AG09309 (cell line): ENCODE measurements around the gene FGF21.

Experiments used
- DNase-seq: peaks from one replicate; pipeline ENCODE4 v3.0.0-alpha.2; 2010; ENCODE audit warnings: low read depth
- H3K4me3 ChIP-seq: 2 replicates; pipeline ENCODE4 v1.5.1; 2011; ENCODE audit warnings: mild to moderate bottlenecking, low read depth, low read length, moderate library complexity; ENCODE audit not compliant: control insufficient read depth
- CTCF ChIP-seq: IDR thresholded peaks from 2 replicates; pipeline ENCODE4 v1.5.1; 2011; ENCODE audit warnings: mild to moderate bottlenecking, low read depth, low read length, inconsistent platforms; ENCODE audit not compliant: insufficient read depth, control insufficient read depth; ENCODE audit errors: missing control alignments

Gene FGF21

GRCh38 chr19:48799358-48800300 is 44.3 kb downstream of the FGF21 start:
- DNase-seq = no peak
- H3K4me3 ChIP-seq = no peak overlapping the region
- no peak for TF ChIP-seq CTCF

GRCh38 chr19:48802623-48803022 is 47.3 kb downstream of the FGF21 start:
- DNase-seq = no peak
- TF ChIP-seq CTCF = no peak
- no peak overlapping the region for H3K4me3 ChIP-seq

- TF ChIP-seq CTCF = no peak
- H3K4me3 ChIP-seq = no peak overlapping the region
- no peak for DNase-seq
Observed at GRCh38 chr19:48804496-48804895, 49.2 kb downstream of the FGF21 start.

- TF ChIP-seq CTCF = no peak
- DNase-seq = no peak
- H3K4me3 ChIP-seq = no peak overlapping the region
Observed at GRCh38 chr19:48805452-48805851, 50.1 kb downstream of the FGF21 start.

- no peak for DNase-seq
- no peak overlapping the region for H3K4me3 ChIP-seq
- no peak for TF ChIP-seq CTCF
Observed at GRCh38 chr19:48806518-48806817, 51.1 kb downstream of the FGF21 start.

GRCh38 chr19:48806818-48807589 is 51.7 kb downstream of the FGF21 start:
- no peak overlapping the region for H3K4me3 ChIP-seq
- TF ChIP-seq CTCF = no peak
- no peak for DNase-seq
